ENCODE data around the gene PGAP6. TPM values are rescaled to one million over a fixed set of nuclear protein-coding genes. Genes with fewer than 3 reads are reported as not detected.

PGAP6 gene
- total RNA-seq, 1 donor from 2014 or later: 47.6 TPM

DNA sequence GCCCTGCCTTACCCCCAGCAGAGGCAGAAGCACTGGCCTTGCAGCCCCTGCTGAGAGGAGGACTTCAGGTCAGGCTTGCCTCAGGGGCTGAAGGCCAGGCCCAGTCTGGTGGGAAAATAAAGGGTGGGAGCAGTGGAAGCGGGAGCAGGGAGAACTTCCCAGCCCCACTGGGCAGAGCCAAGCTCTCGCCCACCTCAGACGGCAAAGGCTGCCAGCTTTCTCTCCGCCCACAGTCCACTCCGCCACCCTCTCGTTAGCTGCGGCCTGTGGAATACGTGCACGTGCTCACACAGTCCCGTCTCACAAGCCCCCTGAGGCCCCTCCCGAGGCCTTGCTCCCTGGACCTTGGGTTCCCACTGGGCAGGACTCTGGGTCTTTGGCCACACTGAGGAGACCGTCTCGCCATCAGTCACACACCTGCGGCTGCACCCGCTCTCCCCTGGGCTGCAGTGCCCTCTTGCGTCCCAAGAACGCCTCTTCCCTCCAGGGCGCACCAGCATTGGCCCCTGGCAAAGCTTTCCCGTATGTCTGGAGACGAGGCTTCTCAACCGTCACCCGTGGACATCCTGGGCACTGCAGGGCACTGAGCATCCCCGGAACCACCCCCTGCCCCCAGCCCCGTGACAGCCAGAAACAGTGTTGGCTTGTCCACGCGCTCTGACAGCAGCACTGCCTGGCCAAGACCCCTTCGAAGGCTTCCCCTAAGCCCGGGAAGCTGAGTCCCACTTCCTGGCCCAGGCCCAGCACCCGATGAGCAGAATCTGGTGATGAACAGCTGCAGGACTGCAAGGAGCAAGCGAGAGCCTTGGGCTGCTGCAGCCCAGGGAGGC is 19.7 kb downstream of the PGAP6 start:
- Histone ChIP-seq H3K4me3 (no peak overlapping the region), H3K4me1 (no peaks in the 10 kb centered on the region), H3K36me3 (peaks cover 6 to 10% of the 10 kb centered on the region in 2 donors), H3K27ac (no peak overlapping the region), H3K9me3 (no peaks in the 10 kb centered on the region), H3K27me3 (no peaks in the 10 kb centered on the region)
- intact Hi-C loops (cut with DNase I): no loop called here
- TF ChIP-seq CTCF (IDR thresholded peaks at IDR 0.05): peak; percentile 61 to 81 (median 67)
- DNase-seq (ENCODE audit: low spot score in 2 of 2): no peak

- Histone ChIP-seq H3K4me1 (no peaks in the 10 kb centered on the region), H3K36me3 (peaks cover 2 to 4% of the 10 kb centered on the region in 2 donors), H3K27ac (no peak overlapping the region), H3K27me3 (no peaks in the 10 kb centered on the region), H3K4me3 (no peak overlapping the region), H3K9me3 (no peaks in the 10 kb centered on the region)
- intact Hi-C loops (cut with DNase I): no loop called here
- DNase-seq (ENCODE audit: low spot score in 2 of 2): no peak
- TF ChIP-seq CTCF (IDR thresholded peaks at IDR 0.05): no peak
Observed at GRCh38 chr16:361341-361871, 20.4 kb downstream of the PGAP6 start.

GRCh38 chr16:360698-361336 is 21.0 kb downstream of the PGAP6 start:
- Histone ChIP-seq H3K4me3 (no peak overlapping the region), H3K27me3 (no peaks in the 10 kb centered on the region), H3K36me3 (no peaks in the 10 kb centered on the region), H3K9me3 (no peaks in the 10 kb centered on the region), H3K27ac (no peak overlapping the region), H3K4me1 (no peaks in the 10 kb centered on the region)
- no peak for DNase-seq (ENCODE audit: low spot score in 2 of 2)
- intact Hi-C loops (cut with DNase I): no loop called here
- no peak for TF ChIP-seq CTCF (IDR thresholded peaks at IDR 0.05)

- H3K4me3 ChIP-seq: no peak overlapping the region
- H3K9me3 ChIP-seq: no peaks in the 10 kb centered on the region
- H3K4me1 ChIP-seq: no peaks in the 10 kb centered on the region
- intact Hi-C loops (cut with DNase I): no loop called here
- H3K27me3 ChIP-seq: no peaks in the 10 kb centered on the region
- H3K36me3 ChIP-seq: no peaks in the 10 kb centered on the region
- no peak overlapping the region for H3K27ac ChIP-seq
- no peak for DNase-seq (ENCODE audit: low spot score in 2 of 2)
- no peak for TF ChIP-seq CTCF (IDR thresholded peaks at IDR 0.05)
Observed at GRCh38 chr16:359871-360697, 21.7 kb downstream of the PGAP6 start.

DNA sequence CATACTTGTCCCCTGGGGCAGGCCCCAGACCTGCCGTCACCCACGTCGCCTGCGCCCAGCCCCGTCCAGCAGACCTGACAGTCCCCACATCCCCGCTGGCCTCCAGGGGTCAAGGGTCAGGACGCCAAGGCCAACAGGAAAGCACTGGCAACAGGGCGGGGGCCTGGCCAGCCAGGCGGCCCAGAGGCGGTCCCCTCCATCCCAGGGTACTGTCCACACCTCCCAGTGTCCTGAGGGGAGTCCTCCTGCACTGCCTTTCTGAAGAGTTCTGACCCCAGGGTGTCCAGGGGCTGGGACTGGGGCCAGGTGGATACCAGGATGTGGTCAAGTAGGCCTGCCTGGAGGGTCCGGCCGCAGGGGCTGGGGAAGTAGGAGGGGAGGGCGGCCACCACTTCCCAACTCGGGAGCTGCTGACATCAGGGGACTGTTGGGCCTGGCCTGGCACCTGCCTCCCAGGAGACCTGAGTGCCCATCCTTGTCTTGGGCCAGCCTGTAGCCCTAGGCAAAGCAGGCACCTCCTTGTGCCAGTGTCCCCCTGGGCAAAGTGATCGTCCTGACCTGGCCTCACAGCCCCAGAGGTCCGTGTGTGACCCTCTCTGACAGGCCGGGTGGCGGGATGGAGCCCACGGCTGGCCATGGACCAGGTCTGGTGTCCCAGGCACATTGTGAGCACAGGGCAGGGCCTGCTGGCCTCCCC is 22.6 kb downstream of the PGAP6 start:
- DNase-seq (ENCODE audit: low spot score in 2 of 2): no peak
- H3K27ac ChIP-seq: no peak overlapping the region
- H3K4me1 ChIP-seq: no peaks in the 10 kb centered on the region
- H3K9me3 ChIP-seq: no peaks in the 10 kb centered on the region
- H3K36me3 ChIP-seq: no peaks in the 10 kb centered on the region
- intact Hi-C loops (cut with DNase I): no loop called here
- TF ChIP-seq CTCF (IDR thresholded peaks at IDR 0.05): no peak
- no peaks in the 10 kb centered on the region for H3K27me3 ChIP-seq
- no peak overlapping the region for H3K4me3 ChIP-seq

All from ascending aorta (tissue), 2 donors.